ENCODE results near the gene PALLD. TPM values are rescaled to one million over a fixed set of nuclear protein-coding genes. Genes with fewer than 3 reads are reported as not detected.
A peak's percentile ranks its signal among the peaks of the same experiment; 100 is the strongest.

The PALLD gene
- total RNA-seq, 1 experiment from 2014 or later: 26.7 TPM

DNA sequence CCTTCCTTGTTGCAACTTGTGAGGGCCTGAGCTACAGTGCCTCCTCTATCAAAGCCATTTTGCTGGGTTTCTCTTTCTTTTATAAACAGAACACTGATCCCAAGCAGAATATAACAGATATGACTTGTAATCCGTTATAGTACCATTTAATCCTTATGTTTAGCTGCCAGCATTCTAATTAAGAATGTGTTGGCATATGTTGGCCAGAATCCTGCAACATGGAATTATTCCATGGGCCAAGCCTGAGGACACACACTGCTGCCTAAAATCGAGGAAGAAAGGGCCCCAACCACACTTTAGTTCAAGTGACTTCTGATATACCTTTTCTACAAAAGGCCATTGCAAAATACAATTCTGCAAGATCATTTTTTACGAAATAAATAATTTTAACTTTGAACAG lies 28.0 kb downstream of the PALLD start:
- ChIA-PET POLR2A (ENCODE audit: unreplicated experiment) (no interaction called here), CTCF (interaction anchor here (0.6 kb wide), 1 partner anchor 392 kb away, joined by 5 read pairs; no protein-coding TSS in a partner anchor)
- Histone ChIP-seq H3K4me1 (ENCODE audit: insufficient read depth, low read length) (peaks cover 23% of the 10 kb centered on the region), H3K79me2 (ENCODE audit: low read length) (no peaks in the 10 kb centered on the region), H3K9ac (ENCODE audit: low read length) (no peak overlapping the region), H3K36me3 (ENCODE audit: low read depth, low read length) (peaks cover 2% of the 10 kb centered on the region; the same call in 1 of the 2 replicates), H3F3A (ENCODE audit: low read length, unreplicated experiment) (peaks cover 4% of the 10 kb centered on the region), H3K4me2 (ENCODE audit: low read length) (no peak overlapping the region), H2AFZ (ENCODE audit: low read length) (no peak overlapping the region), H3K9me3 (ENCODE audit: low read length) (0 out of 2 replicates have a peak, but pooled peaks cover 4% of the 10 kb centered on the region), H3K27me3 (ENCODE audit: low read length) (no peaks in the 10 kb centered on the region), H4K20me1 (ENCODE audit: low read length) (no peaks in the 10 kb centered on the region), H3K4me3 (ENCODE audit: low read length) (no peak overlapping the region), H3K27ac (ENCODE audit: low read length) (no peak overlapping the region), H3K9me2 (replicated peaks; ENCODE audit: low read length) (no peaks in the 10 kb centered on the region)
- no peak for TF ChIP-seq EZH2phosphoT487 (IDR thresholded peaks at IDR 0.05; ENCODE audit: borderline replicate concordance, low read length)
- TF ChIP-seq, protein P1, sequence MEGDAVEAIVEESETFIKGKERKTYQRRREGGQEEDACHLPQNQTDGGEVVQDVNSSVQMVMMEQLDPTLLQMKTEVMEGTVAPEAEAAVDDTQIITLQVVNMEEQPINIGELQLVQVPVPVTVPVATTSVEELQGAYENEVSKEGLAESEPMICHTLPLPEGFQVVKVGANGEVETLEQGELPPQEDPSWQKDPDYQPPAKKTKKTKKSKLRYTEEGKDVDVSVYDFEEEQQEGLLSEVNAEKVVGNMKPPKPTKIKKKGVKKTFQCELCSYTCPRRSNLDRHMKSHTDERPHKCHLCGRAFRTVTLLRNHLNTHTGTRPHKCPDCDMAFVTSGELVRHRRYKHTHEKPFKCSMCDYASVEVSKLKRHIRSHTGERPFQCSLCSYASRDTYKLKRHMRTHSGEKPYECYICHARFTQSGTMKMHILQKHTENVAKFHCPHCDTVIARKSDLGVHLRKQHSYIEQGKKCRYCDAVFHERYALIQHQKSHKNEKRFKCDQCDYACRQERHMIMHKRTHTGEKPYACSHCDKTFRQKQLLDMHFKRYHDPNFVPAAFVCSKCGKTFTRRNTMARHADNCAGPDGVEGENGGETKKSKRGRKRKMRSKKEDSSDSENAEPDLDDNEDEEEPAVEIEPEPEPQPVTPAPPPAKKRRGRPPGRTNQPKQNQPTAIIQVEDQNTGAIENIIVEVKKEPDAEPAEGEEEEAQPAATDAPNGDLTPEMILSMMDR (conservative IDR thresholded peaks at IDR 0.05; ENCODE audit: low read depth, low read length): no peak
- TF ChIP-seq EZH2 (IDR thresholded peaks at IDR 0.05; ENCODE audit: low read length, unreplicated experiment): no peak
- DNase-seq (no peak), ATAC-seq (no peak)
- BruUV-seq (replicated peaks): no TSS peak
- intact Hi-C loops (cut with micrococcal nuclease): no loop called here

DNA sequence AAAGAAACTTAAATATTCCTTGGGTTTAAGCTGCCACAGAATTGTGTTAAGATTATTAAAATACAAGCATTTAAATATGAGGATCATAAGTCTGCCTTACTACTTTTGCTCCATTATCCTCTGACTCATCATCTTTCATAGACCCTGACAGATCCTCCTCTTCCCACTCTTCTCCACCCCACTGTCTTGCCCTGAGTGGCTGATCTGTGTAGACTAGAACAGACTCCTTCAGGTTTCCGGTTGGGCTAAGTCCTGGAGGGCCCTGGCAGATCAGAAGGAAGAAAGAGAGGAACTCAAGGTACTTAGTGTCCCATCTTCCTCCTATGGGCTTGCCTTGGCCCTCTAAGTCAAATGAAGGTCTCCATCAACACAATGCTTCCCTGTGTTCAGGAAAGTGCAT lies 30.7 kb downstream of the PALLD start:
- Histone ChIP-seq H2AFZ (ENCODE audit: low read length) (no peak overlapping the region), H3K36me3 (ENCODE audit: low read depth, low read length) (peaks cover 2% of the 10 kb centered on the region; the same call in 1 of the 2 replicates), H3K9me2 (replicated peaks; ENCODE audit: low read length) (no peaks in the 10 kb centered on the region), H3K9ac (ENCODE audit: low read length) (no peak overlapping the region), H3K79me2 (ENCODE audit: low read length) (no peaks in the 10 kb centered on the region), H3K27ac (ENCODE audit: low read length) (no peak overlapping the region), H3K4me1 (ENCODE audit: insufficient read depth, low read length) (peaks cover 23% of the 10 kb centered on the region), H3K4me2 (ENCODE audit: low read length) (no peak overlapping the region), H3K4me3 (ENCODE audit: low read length) (no peak overlapping the region), H3F3A (ENCODE audit: low read length, unreplicated experiment) (peaks cover 4% of the 10 kb centered on the region), H3K9me3 (ENCODE audit: low read length) (0 out of 2 replicates have a peak, but pooled peaks cover 4% of the 10 kb centered on the region), H3K27me3 (ENCODE audit: low read length) (no peaks in the 10 kb centered on the region), H4K20me1 (ENCODE audit: low read length) (no peaks in the 10 kb centered on the region)
- intact Hi-C loops (cut with micrococcal nuclease): no loop called here
- BruUV-seq (replicated peaks): no TSS peak
- DNase-seq (no peak), ATAC-seq (no peak)
- TF ChIP-seq, protein P1 (conservative IDR thresholded peaks at IDR 0.05; ENCODE audit: low read depth, low read length): no peak
- no peak for TF ChIP-seq EZH2phosphoT487 (IDR thresholded peaks at IDR 0.05; ENCODE audit: borderline replicate concordance, low read length)
- no peak for TF ChIP-seq EZH2 (IDR thresholded peaks at IDR 0.05; ENCODE audit: low read length, unreplicated experiment)
- POLR2A ChIA-PET (ENCODE audit: unreplicated experiment): no interaction called here
- CTCF ChIA-PET: no interaction called here

DNA sequence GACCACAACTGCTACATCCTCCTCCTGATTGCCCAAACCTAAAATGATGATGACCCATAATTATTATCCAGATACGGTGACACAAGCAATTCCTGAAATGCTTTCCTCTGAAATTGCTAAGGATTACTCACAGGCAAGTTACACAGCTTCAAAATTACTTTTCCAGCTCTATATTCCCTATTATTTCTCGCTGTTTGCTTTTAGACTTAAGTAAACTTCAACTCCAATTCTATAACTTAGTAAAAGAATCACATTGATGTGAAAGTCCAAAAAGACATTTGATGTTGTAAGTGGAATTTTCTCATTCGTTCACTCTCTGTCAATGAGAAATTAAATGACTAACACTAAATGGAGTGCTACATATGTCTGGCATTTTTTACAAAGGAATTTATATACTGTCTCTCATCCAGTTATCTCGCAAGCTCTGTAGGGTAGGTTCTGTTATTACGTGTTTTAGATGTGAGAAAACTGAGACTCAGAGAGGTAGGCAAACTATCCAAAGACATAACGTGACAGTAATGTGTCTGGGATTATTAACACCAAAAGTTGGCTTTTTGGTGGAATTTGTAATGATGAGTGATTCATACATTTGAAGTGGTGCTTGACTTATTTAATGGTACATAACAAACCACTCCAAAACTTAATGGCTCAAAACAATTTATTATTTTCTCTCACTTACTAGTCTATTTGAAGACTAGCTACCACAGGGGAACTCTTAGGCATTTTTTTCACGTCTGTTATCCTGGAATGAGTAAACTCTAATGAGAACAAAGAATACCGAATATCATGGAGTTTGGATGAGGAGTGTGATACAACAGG lies 31.5 kb downstream of the PALLD start:
- H3K9ac ChIP-seq (ENCODE audit: low read length): no peak overlapping the region
- H3F3A ChIP-seq (ENCODE audit: low read length, unreplicated experiment): peaks cover 4% of the 10 kb centered on the region
- peak overlapping the region; percentile 16; the same call in 1 of the 2 replicates for H3K27ac ChIP-seq (ENCODE audit: low read length)
- H3K9me2 ChIP-seq (replicated peaks; ENCODE audit: low read length): no peaks in the 10 kb centered on the region
- H3K79me2 ChIP-seq (ENCODE audit: low read length): no peaks in the 10 kb centered on the region
- H3K4me1 ChIP-seq (ENCODE audit: insufficient read depth, low read length): peaks cover 22% of the 10 kb centered on the region
- BruUV-seq (replicated peaks): no TSS peak
- H3K27me3 ChIP-seq (ENCODE audit: low read length): no peaks in the 10 kb centered on the region
- H3K4me2 ChIP-seq (ENCODE audit: low read length): peak overlapping the region; percentile 39
- no peaks in the 10 kb centered on the region for H4K20me1 ChIP-seq (ENCODE audit: low read length)
- intact Hi-C loops (cut with micrococcal nuclease): no loop called here
- H2AFZ ChIP-seq (ENCODE audit: low read length): no peak overlapping the region
- DNase-seq (peak; percentile 58), ATAC-seq (peak; percentile 41; the same call in 1 of the 2 replicates)
- no peak for TF ChIP-seq EZH2phosphoT487 (IDR thresholded peaks at IDR 0.05; ENCODE audit: borderline replicate concordance, low read length)
- TF ChIP-seq, protein P1 (conservative IDR thresholded peaks at IDR 0.05; ENCODE audit: low read depth, low read length): no peak
- no peak for TF ChIP-seq EZH2 (IDR thresholded peaks at IDR 0.05; ENCODE audit: low read length, unreplicated experiment)
- CTCF ChIA-PET: no interaction called here
- no peak overlapping the region for H3K4me3 ChIP-seq (ENCODE audit: low read length)
- POLR2A ChIA-PET (ENCODE audit: unreplicated experiment): no interaction called here
- peaks cover 2% of the 10 kb centered on the region; the same call in 1 of the 2 replicates for H3K36me3 ChIP-seq (ENCODE audit: low read depth, low read length)
- H3K9me3 ChIP-seq (ENCODE audit: low read length): 0 out of 2 replicates have a peak, but pooled peaks cover 4% of the 10 kb centered on the region
